ENCODE data around the gene FBXL12.

DNA sequence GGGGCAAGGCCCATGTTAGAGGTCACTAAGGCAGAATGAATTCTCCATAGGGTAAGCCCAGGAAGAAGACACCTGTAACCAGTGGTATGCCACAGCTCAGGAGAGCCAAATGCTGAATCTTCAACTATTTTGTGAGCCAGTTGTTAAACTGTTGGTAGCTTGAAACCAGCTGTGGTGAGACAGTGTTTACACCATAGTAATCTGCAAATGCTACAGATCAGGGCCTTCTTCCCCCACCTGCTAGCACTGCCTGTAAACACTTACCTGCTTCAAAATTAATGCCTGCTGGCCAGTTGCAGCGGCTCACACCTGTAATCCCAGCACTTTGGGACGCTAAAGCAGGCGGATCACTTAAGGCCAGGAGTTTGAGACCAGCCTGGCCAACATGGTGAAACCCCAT is 12.1 kb downstream of the FBXL12 start:
- TF ChIP-seq, protein P1, sequence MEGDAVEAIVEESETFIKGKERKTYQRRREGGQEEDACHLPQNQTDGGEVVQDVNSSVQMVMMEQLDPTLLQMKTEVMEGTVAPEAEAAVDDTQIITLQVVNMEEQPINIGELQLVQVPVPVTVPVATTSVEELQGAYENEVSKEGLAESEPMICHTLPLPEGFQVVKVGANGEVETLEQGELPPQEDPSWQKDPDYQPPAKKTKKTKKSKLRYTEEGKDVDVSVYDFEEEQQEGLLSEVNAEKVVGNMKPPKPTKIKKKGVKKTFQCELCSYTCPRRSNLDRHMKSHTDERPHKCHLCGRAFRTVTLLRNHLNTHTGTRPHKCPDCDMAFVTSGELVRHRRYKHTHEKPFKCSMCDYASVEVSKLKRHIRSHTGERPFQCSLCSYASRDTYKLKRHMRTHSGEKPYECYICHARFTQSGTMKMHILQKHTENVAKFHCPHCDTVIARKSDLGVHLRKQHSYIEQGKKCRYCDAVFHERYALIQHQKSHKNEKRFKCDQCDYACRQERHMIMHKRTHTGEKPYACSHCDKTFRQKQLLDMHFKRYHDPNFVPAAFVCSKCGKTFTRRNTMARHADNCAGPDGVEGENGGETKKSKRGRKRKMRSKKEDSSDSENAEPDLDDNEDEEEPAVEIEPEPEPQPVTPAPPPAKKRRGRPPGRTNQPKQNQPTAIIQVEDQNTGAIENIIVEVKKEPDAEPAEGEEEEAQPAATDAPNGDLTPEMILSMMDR (IDR thresholded peaks at IDR 0.05; ENCODE audit: low read length) = no peak
- TF ChIP-seq EZH2 (IDR thresholded peaks at IDR 0.05; ENCODE audit: borderline replicate concordance, low read length) = no peak

All from OCI-LY1 (cell line).